H54 (cell line): ENCODE measurements around the gene SMC1B.

Source experiments
- DNase-seq: peaks from one replicate; pipeline ENCODE4 v3.0.0; 2011; ENCODE audit warnings: low spot score, mixed read lengths; ENCODE audit not compliant: insufficient read length
- FAIRE-seq: peaks from 3 replicates; lab custom pipeline; 2011; peaks lifted over from hg19 to GRCh38; lab: Jason Lieb, UNC
- POLR2A ChIP-seq: IDR thresholded peaks from 2 replicates; pipeline ENCODE4 v1.6.1; 2011; ENCODE audit warnings: low read depth, mild to moderate bottlenecking, low read length

Gene SMC1B

GRCh38 chr22:45321827-45322226, 91.6 kb downstream of the SMC1B start:
- FAIRE-seq (no peak), DNase-seq (no peak)
- TF ChIP-seq POLR2A, result no peak

- DNase-seq, result no peak
- TF ChIP-seq POLR2A, result no peak
- FAIRE-seq, result no peak
These were observed 92.9 kb downstream of the SMC1B start for GRCh38 chr22:45320357-45320976.

GRCh38 chr22:45319324-45319685, 94.1 kb downstream of the SMC1B start:
- no peak for DNase-seq
- FAIRE-seq, result no peak
- no peak for TF ChIP-seq POLR2A

GRCh38 chr22:45318558-45319323, 94.7 kb downstream of the SMC1B start:
- FAIRE-seq (no peak), DNase-seq (no peak)
- TF ChIP-seq POLR2A, result no peak

- FAIRE-seq (no peak), DNase-seq (peak; percentile 41)
- TF ChIP-seq POLR2A, result no peak
These were observed 95.2 kb downstream of the SMC1B start for GRCh38 chr22:45318168-45318557.

GRCh38 chr22:45317551-45318167, 95.7 kb downstream of the SMC1B start:
- no peak for DNase-seq
- no peak for FAIRE-seq
- no peak for TF ChIP-seq POLR2A

GRCh38 chr22:45316796-45317526, 96.4 kb downstream of the SMC1B start:
- FAIRE-seq (no peak), DNase-seq (no peak)
- no peak for TF ChIP-seq POLR2A

GRCh38 chr22:45314786-45315185, 98.6 kb downstream of the SMC1B start:
- no peak for DNase-seq
- TF ChIP-seq POLR2A, result no peak
- no peak for FAIRE-seq

GRCh38 chr22:45314054-45314721, 99.2 kb downstream of the SMC1B start:
- DNase-seq (no peak), FAIRE-seq (no peak)
- TF ChIP-seq POLR2A, result no peak

- DNase-seq (no peak), FAIRE-seq (no peak)
These were observed 100.5 kb downstream of the SMC1B start for GRCh38 chr22:45312856-45313255.

GRCh38 chr22:45312415-45312814, 101.0 kb downstream of the SMC1B start:
- DNase-seq, result no peak
- no peak for FAIRE-seq
- TF ChIP-seq POLR2A, result no peak

More at GRCh38 chr22:45312856-45313255, 100.5 kb downstream of the SMC1B start:
- no peak for TF ChIP-seq POLR2A

- FAIRE-seq (no peak), DNase-seq (no peak)
- no peak for TF ChIP-seq POLR2A
These were observed 102.3 kb downstream of the SMC1B start for GRCh38 chr22:45310977-45311531.

GRCh38 chr22:45310331-45310976, 102.9 kb downstream of the SMC1B start:
- no peak for FAIRE-seq
- TF ChIP-seq POLR2A, result no peak
- no peak for DNase-seq
